HG03159 (cell line): ENCODE results near the gene USH2A.

Experiments used
- ATAC-seq: cut with Tn5 transposase; IDR thresholded peaks from one replicate; pipeline ENCODE4 v1.9.1; 2021; ENCODE audit warnings: mild to moderate bottlenecking, moderate library complexity; ENCODE audit not compliant: unreplicated experiment

The USH2A gene

DNA sequence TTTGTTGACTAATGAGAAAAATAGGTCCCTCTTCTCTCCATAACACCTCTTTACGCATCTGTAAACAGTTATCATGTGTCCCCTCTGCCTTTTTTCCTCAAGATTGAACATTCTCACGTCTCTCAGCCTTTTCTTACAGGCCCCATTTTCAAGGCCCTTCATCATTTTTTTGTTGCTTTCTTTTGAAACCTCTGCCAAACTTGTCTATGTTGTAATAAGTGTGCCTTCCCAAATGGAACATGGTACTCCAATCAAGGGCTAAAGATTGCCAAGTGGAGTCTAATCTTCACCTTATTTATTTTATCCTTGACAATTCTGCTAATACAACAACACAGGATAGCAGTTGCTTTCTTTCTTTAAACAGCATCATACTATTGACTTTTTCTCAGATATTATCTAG lies 280.3 kb downstream of the USH2A start:
- ATAC-seq: no peak

DNA sequence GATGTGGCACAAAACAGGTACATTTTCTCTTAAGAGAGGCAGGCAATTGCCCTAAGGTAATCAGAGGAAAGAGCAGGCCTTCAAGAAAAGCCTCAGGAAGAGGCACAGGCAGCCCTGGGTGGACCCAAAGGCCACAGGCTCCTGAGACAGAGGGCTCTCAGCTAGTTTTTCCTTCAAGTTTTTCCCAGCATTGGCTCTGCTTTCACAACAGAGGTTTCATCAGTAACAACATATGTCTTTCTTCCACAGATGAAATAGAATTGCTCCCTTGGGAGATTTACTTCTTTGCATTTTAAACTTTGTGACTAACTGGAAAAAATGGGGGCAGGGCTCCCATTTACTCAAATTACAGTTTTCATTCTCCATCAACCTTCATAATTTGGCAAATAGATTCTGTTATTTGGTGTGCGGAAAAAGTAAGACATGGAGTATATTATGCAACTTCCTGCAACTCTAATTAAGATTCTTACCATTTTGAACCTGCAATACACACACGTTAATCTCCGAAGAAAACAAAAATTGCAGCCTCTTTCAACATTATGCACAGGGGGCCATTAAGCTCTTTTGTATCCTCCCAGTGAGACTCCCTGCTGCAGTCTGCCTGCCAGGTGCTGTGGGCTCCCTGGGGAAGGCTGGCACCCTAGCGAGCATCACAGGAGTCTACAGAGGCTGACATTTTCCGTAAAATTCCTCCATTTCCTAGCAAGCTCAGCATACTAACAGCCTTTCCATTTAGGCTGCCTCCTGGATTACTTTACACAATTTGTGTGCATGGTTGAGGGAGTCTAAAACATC lies 282.3 kb downstream of the USH2A start:
- ATAC-seq: no peak

DNA sequence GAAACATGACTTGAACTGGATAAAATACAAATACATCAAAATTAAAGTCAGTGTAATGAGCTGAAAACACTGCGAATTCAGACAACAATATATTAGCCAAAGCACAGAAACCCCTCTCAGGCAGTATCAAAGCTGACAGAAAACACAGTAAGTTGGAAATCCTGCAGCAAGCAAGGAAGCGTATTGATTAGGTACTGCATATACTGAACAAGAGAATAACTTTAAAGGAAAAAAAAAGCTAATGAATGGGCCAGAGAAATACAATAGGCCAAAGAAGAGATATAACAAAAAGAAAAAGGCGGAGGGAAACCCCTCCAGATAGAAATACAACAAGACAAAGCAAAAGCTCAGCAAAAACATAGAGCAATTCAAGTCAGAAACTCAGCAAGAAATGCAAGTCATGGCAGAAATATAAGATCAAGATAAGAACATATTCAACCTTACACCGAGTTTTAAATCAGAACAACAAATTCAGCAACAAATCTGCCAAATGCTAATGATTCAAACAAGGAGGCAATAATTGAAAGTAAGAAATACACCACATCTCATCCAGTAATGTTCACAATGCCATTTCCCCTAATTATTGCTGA lies 299.0 kb downstream of the USH2A start:
- ATAC-seq: no peak

GRCh38 chr1:216123446-216124191 lies 299.6 kb downstream of the USH2A start:
- no peak for ATAC-seq

GRCh38 chr1:216119600-216119999 lies 303.6 kb downstream of the USH2A start:
- ATAC-seq: peak; percentile 74

GRCh38 chr1:216114180-216114579 lies 309.1 kb downstream of the USH2A start:
- no peak for ATAC-seq

- no peak for ATAC-seq
These were observed 310.1 kb downstream of the USH2A start for GRCh38 chr1:216113181-216113580.

DNA sequence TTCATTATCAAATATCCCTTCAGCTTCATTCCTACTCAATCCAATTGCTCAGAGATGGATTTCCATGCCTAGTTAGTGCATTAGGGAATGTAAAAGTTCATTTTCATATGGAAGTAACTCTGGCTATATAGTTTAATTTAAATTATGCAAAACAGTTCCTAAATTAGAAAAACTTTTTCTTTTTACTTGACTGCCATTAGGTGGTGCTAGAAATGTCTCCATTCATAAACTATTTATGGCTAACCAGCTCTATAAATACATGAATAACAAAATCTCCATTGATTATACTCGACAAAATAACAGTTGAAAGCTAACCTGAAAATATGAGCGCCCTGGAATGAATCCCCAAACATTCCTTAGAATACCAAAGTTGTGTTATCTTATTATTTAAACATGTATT lies 311.4 kb downstream of the USH2A start:
- ATAC-seq: no peak

DNA sequence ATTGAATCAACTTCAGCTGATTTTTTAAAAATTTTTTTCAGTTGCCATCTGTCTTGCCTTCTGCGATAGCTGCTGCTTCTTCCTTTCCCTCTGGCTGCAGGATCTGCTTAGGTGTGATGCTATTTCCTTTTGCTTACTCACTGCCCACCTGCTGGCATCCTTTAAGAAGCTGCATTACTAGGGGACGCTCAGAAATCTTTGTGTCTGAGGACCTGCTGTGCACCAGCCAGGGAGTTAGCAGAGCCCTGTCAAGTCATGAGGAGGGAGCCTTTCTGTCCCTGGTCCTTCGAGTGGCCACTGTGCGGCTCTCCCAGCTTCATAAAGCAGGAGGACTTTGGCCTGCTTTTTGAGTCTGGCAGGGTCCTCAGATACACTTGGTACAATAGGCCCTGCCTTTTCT lies 327.8 kb downstream of the USH2A start:
- ATAC-seq: no peak

GRCh38 chr1:216090556-216090955 lies 332.7 kb downstream of the USH2A start:
- ATAC-seq: no peak

DNA sequence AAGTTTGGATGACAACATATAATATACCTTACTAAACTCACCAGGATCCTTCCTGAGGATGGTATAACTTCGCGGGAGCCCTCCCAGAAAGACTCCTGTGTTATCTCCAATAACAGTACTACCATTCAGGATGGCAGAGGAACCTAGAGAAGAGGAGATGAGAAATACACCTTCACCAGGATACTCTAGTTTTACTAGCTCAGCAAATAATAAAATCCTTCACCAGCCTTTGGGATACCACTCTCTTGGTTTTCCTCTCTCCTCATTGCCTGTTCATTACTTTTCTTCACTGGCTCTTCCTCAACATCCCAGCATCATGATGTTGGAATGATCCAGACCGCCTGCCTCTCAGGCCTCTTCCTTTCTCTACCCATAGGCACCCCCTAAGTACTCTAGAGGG lies 336.6 kb downstream of the USH2A start:
- no peak for ATAC-seq

- no peak for ATAC-seq
These were observed 341.8 kb downstream of the USH2A start for GRCh38 chr1:216081445-216081844.

DNA sequence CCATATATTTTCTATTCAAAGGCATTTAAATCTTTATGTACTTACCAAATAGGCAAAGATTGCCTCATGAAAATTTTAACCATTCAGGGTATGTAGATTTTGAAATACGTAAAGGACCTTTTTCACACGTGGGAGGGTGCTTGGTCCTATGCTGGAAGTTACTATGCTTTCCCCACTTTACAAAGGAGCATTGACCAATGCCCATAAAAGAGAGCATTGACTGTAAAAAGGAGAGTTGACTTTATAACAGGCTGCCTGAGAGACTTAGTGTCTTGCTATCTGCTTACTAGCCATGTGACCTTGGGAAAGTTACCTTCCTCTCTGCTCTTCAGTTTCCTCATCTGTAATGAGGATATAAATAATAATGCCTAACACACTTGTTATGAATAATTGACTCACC lies 346.5 kb downstream of the USH2A start:
- ATAC-seq: no peak

GRCh38 chr1:216075339-216075738 lies 347.9 kb downstream of the USH2A start:
- ATAC-seq: no peak

DNA sequence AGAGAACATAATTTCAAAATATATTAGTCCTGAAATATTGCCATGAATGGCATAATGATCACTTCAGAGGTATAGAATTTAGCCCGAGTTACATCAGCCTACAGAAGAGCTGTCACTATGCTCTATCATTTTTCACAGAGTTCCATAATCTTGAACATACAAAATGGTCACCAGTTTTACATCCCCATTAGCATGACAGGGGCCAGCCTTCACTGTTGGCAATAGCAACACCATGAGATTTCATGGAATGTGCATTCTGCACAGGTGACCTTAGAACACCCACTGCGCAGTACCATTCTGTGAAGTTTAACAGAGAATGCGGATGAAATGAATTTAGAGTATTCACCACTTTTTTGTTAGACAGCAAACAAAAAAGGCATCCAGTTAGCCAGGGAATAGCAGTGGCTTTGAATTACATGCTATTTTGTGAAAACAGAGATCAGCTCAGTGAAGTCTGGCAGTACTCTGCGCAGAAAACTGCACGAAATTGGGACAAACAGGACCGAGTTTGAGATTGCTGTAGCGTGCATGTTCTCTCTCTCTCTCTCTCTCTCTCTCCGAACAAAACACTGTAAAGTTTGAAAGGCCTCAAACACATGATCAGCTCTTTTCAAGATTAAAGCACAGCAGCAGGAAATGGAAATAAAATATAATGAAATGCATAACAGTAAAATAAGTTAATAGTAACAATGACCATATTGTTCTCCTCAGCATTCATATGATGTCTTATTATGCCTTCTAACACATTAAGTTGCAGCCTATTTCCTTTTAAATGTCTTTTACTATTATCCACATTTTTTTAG lies 349.3 kb downstream of the USH2A start:
- no peak for ATAC-seq

DNA sequence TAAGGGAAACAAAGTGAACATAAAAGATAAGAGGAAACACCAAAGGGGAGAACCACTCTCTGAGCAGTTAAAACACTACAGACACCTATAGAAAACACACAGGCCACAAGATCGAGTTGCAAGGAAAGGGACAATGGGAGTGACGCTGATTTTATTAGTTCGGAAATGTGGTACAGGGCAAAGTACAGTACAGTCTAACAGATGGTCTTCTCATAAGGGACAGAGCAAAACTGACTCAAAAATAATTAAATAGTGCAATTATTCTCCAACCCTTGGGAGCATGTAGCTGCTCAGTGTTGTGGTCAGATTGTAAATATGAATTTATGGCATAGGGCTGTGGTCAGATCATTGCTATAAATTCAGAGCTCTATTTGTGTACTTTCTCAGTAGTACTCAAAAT lies 352.0 kb downstream of the USH2A start:
- no peak for ATAC-seq

DNA sequence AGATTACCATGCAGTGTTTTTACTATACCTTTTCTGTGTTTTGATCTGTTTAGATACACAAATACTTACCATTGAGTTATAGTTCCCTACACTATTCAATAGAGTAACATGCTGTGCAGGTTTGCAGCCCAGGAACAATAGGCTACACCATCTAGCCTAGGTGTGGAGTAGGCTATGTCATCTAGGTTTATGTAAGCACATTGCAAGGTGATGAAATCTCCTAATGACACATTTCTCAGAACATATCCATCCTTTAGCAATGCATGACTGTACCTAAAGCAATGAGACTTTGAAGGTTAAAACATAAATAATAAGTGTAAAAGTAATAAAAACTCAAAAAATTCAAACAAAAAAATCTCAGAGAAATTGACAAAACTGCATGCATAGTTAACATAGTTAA lies 358.6 kb downstream of the USH2A start:
- no peak for ATAC-seq

DNA sequence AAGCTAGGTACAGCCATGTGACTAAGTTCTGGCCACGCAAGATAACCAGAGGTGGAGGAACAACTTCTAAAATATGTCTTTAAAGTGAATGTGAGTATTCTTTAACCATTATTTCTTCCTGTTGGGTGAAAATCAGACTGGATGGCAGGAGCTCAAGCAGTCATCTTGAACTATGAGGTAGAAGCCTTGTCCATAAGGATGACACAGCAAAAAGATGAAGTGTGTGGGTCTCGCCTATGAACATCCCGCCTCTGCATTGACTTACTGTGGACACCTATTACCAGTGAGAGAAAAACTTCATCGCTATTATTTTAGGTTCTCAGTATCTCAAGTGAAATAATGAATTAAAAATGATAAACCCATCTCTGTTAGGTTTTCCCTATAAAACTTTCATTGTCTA lies 365.3 kb downstream of the USH2A start:
- no peak for ATAC-seq

DNA sequence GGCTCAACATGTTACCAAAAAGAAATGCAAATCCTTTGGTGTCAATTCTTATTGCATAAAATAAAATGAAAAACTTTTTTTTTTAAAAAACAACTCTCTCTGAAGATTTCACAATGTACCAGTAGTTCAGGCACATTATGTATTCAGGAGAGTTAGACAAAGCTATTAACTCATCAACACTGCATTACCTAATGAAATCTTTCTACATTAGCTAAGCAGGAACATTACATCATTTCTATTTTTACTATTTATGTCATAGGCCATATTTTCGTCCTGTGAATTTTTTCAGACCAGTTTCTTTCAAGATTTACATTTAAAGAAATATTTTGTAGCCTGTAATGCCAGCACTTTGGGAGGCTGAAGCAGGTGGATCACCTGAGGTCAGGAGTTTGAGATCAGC lies 366.2 kb downstream of the USH2A start:
- ATAC-seq: no peak

- no peak for ATAC-seq
These were observed 368.2 kb downstream of the USH2A start for GRCh38 chr1:216055004-216055403.

DNA sequence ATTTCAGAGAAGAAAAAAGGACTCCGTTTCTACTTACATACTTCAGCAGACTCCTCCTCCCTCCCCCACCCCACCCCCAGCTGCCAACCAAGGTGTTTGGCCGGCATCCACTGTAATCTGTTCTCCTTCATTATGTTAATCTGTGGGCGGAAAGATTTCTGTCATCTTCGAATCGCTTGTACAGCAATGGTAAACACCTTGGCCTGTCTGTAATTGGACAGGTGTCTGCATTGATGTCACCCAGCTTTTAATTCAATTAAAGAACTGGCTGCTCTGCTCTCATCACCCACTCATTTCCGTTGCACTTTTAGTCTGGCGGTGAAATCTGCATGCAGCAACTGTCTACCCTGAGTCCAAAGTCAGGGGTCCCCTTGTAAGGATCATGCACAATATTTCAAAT lies 368.6 kb downstream of the USH2A start:
- ATAC-seq: no peak
